Skeletal muscle tissue (tissue), 4 donors: ENCODE results near the gene RAB15. TPM values are rescaled to one million over a fixed set of nuclear protein-coding genes. Genes with fewer than 3 reads are reported as not detected.

ENCODE experiments used
- H3K27ac ChIP-seq: one replicate; pipeline ENCODE4 v1.7.0; 2013; ENCODE audit warnings: mild to moderate bottlenecking, low read depth, low read length, inconsistent platforms
- H3K27me3 ChIP-seq, 3 donors: one replicate each; pipeline ENCODE4 v1.7.0; 2013; ENCODE audit warnings: low read length in 3 of 3; ENCODE audit not compliant: control insufficient read depth in 3 of 3, insufficient read depth in 3 of 3
- H3K36me3 ChIP-seq, 3 donors: one replicate each; pipeline ENCODE4 v1.7.0; 2013; ENCODE audit warnings: low read length in 3 of 3; ENCODE audit not compliant: control insufficient read depth in 3 of 3, insufficient read depth in 3 of 3
- H3K4me1 ChIP-seq, 3 donors: one replicate each; pipeline ENCODE4 v1.7.0; 2013; ENCODE audit warnings: low read length in 3 of 3, mild to moderate bottlenecking in 3 of 3; ENCODE audit not compliant: control insufficient read depth in 3 of 3, insufficient read depth in 3 of 3
- H3K4me3 ChIP-seq, 3 donors: one replicate each; pipeline ENCODE4 v1.7.0; 2013; ENCODE audit warnings: low read length in 3 of 3
- H3K9ac ChIP-seq, 3 donors: one replicate each; pipeline ENCODE4 v1.7.0; 2013; ENCODE audit warnings: low read length in 3 of 3, mild to moderate bottlenecking in 3 of 3, moderate library complexity in 2 of 3, low read depth in 1 of 3
- H3K9me3 ChIP-seq, 3 donors: one replicate each; pipeline ENCODE4 v1.7.0; 2013; ENCODE audit warnings: low read length in 3 of 3; ENCODE audit not compliant: control insufficient read depth in 3 of 3
- total RNA-seq: library from RNA; depleted of rRNA; stranded (reverse); fragments of >200 nt; gene quantifications from one replicate; pipeline ENCODE4 v1.2.3, GENCODE V29; 2014
- donor health status: Osteomylitis.

RAB15 gene
- total RNA-seq, 1 donor from 2014 or later: 8.4 TPM

DNA sequence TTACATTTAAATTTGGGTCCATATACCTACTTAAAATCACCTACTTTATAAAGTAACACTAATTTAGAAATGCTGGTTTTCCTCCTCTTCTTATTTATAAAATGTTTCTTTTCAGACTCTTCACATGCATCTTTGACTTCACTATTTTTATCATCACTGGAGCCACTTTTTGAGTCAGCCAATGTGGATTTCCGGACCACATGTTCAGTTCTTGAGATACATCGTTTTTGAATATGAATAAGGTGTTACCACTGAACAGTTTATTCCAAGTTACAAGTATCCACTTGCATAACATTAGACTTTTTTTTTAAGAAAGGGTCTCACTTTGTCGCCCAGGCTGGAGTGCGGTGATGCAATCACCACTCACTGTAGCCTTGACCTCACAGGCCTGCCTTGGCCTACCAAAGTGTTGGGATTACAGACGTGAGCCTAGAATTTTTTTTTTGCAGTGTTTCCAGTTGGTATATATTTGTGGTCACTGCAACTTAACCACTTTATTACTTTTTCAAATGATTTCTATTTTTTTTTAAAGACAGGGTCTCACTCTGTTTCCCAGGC lies 20.3 kb upstream of the RAB15 start:
- Histone ChIP-seq H3K9me3 (no peaks in the 10 kb centered on the region), H3K4me1 (peaks cover 2 to 19% (median 13%) of the 10 kb centered on the region in 3 donors), H3K27ac (no peak overlapping the region), H3K36me3 (no peaks in the 10 kb centered on the region), H3K27me3 (no peaks in the 10 kb centered on the region), H3K9ac (no peak overlapping the region), H3K4me3 (no peak overlapping the region)

DNA sequence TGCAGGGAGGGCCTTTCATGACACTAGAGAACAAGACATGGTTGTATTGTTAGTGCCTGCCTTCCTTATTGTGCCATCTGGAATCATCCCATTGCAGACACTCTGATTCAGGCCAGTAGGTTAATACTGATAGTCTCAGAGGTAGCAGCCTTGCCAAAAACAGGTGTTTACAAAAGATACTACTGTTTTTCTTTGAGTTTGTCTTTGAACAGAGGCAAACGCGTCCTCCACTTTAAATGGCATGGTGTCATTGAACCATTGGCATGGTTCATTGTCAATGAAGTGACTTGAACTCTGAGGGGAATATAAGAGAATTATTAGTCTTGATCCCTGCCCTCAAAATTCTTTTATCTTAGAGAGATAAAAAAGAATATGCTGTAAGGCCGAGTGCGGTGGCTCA lies 18.8 kb upstream of the RAB15 start:
- peaks cover 5 to 25% (median 21%) of the 10 kb centered on the region in 3 donors for H3K4me1 ChIP-seq
- no peak overlapping the region for H3K4me3 ChIP-seq
- H3K36me3 ChIP-seq: no peaks in the 10 kb centered on the region
- no peak overlapping the region for H3K27ac ChIP-seq
- H3K9me3 ChIP-seq: no peaks in the 10 kb centered on the region
- no peaks in the 10 kb centered on the region for H3K27me3 ChIP-seq
- H3K9ac ChIP-seq: no peak overlapping the region

DNA sequence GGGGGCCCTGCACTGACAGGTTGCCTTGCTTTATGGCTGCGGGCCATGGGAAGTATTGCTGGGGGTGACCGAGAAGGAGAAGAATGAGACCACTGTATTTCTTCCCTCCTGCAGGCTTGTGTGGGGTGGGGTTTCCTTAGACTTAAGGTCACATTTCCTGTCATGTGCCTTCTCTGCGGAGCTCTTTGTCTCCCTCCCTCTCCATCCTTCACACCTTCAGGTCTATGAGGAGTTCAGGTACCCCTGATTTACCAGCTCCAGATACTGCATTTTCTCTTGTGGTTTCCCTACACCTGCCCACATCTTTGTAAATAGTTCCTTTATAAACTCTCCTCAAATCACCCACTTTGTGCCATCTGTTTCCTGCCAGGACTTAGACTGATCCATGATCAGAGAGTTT lies 18.2 kb upstream of the RAB15 start:
- Histone ChIP-seq H3K4me1 (peaks cover 5 to 27% (median 21%) of the 10 kb centered on the region in 3 donors), H3K9ac (no peak overlapping the region), H3K27me3 (no peaks in the 10 kb centered on the region), H3K4me3 (no peak overlapping the region), H3K9me3 (no peaks in the 10 kb centered on the region), H3K36me3 (no peaks in the 10 kb centered on the region), H3K27ac (no peak overlapping the region)

DNA sequence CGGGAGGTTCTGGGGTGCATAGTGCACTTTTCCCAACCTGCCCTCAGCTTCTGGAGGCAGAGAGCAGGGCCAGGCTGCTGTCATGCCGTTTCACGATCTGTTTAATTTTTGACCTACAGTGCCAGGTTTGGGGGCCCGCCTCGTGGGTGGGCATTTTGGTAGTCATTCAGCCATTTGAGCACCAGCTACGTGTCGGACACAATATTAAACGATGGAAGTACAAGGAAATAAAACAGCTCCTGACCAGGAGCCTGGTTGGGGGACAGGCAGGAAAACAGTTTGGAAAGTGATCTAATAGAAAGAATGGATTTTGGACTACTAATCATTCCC lies 15.3 kb upstream of the RAB15 start:
- H3K9ac ChIP-seq: peak overlapping the region; percentile 86 to 98 (median 98)
- H3K4me3 ChIP-seq: peak overlapping the region; percentile 95 to 99 (median 97)
- H3K27me3 ChIP-seq: no peaks in the 10 kb centered on the region
- peak overlapping the region; percentile 81 for H3K27ac ChIP-seq
- H3K36me3 ChIP-seq: no peaks in the 10 kb centered on the region
- H3K4me1 ChIP-seq: peaks cover 5 to 31% (median 25%) of the 10 kb centered on the region in 3 donors
- no peaks in the 10 kb centered on the region for H3K9me3 ChIP-seq

DNA sequence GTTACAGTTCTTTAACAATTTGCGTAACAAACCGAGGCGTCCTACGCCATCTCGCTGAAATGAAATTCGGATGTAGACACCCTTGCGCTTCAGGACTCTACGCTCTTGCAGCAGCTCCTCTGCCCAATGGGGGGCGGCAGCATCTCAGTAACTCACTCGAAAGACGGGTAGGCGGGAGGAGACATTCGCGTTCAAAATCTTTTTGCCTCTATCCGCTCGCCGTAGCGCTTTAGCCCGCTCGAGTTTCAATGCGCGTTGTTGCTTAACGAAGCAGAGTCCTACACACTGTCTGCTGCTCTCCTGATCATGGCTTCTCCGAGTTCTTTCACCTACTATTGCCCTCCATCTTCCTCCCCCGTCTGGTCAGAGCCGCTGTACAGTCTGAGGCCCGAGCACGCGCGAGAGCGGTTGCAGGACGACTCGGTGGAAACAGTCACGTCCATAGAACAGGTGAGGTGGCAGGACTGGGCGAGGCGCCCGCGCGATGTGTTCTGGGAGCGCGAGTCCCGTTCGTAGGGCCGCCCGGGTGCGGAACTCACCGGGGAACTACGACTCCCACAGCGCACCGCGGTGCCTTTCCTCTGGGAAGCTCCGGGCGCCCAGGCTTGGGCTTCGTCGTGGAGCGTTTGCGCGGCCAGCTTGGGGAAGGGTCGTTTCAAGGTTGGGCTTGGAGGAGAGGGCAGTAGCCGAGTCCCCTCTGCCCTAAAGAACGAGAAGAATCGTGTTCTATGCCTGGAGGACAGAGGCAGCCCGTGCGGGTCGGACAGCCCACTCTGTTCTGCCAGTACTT lies 14.7 kb upstream of the RAB15 start, which contains the start of gene FNTB:
TSS of gene FNTB (plus strand) at position 248 of the 790 bp plus-strand sequence. CDS start at position 307, 59 bp downstream.
- H3K4me1 ChIP-seq: peaks cover 5 to 31% (median 25%) of the 10 kb centered on the region in 3 donors
- H3K27ac ChIP-seq: peak within 1 kb of the TSS; percentile 81
- H3K9ac ChIP-seq: peak within 1 kb of the TSS; percentile 86 to 98 (median 98)
- H3K27me3 ChIP-seq: no peaks in the 10 kb centered on the region
- H3K4me3 ChIP-seq: peak within 1 kb of the TSS; percentile 95 to 99 (median 97)
- H3K36me3 ChIP-seq: no peaks in the 10 kb centered on the region
- H3K9me3 ChIP-seq: no peaks in the 10 kb centered on the region

DNA sequence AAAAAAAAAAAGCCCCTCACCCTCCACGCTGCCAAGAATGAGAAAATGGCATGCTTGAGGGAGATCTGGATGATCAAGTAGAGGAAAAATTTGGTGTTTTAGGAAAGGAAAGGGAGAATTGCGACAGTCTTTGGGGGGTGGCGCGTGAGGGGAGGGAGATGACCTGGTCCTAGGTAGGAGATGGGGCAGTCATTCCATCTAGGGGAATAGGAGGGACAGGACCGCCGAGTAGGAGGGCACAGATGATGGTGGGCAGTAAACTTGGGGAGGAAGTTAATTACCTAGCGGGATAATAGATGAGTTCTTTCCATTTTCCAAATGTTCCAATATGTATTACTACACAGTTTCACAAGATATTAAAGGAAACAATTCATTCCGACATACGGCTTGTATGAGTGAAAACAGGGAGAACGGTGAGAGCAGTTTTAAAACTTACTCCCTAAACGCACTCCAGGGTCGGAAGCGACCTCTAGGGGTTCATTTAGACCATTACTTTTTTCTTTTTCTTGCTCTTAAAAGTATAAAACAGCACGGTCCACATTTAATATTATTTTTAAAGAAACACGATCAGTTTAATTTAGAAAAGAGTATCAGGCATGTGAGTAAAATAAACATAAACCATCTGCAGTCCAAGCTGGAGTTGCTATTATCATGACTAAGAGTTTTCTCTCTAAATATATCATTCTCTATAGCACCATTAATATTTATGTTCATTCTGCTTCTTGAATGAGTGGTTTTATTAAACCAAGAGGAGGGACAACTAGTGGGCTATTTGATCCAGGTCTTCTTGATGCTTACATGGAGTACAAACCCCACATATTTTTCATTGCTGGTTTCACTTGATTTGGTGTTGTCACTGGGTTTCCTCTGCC lies 11.5 kb upstream of the RAB15 start:
- Histone ChIP-seq H3K9me3 (no peaks in the 10 kb centered on the region), H3K27me3 (no peaks in the 10 kb centered on the region), H3K4me3 (peak overlapping the region; percentile 22 to 64 (median 61)), H3K4me1 (peaks cover 7 to 28% (median 28%) of the 10 kb centered on the region in 3 donors), H3K9ac (peak overlapping the region in 1 of 3 donors; percentile 32), H3K27ac (no peak overlapping the region), H3K36me3 (no peaks in the 10 kb centered on the region)

DNA sequence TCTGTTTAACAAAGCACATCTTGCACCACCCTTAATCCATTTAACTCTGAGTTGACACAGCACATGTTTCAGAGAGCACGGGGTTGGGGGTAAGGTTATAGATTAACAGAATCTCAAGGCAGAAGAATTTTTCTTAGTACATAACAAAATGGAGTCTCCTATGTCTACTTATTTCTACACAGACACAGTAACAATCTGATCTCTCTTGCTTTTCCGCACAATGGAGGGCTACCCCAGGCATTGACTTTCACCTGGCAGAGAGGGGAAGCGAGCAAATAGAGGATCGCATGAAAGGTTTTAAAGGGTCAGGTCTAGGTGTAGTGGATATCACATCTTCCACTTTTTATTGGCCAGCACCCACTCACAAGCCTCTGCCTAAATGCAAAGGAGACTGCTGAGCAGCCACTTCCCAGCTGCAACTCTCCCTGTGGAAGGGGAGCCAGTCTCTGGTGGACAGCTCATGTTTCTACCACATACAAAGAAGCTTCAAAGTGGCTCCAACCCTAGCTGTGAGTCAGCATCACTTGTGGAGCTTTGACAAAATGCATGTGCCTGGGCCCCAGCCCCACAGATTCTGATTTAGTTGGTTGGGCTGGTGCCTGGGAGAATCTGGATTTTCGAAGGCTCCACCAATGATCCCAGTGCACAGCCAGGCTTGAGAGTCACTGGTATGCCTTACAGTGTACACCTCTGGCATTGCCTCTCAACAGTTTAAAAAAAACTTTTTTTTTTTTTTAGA lies 7.4 kb upstream of the RAB15 start:
- Histone ChIP-seq H3K27ac (no peak overlapping the region), H3K36me3 (no peaks in the 10 kb centered on the region), H3K4me1 (peaks cover 3 to 9% (median 8%) of the 10 kb centered on the region in 3 donors), H3K9me3 (no peaks in the 10 kb centered on the region), H3K4me3 (no peak overlapping the region), H3K27me3 (no peaks in the 10 kb centered on the region), H3K9ac (no peak overlapping the region)

DNA sequence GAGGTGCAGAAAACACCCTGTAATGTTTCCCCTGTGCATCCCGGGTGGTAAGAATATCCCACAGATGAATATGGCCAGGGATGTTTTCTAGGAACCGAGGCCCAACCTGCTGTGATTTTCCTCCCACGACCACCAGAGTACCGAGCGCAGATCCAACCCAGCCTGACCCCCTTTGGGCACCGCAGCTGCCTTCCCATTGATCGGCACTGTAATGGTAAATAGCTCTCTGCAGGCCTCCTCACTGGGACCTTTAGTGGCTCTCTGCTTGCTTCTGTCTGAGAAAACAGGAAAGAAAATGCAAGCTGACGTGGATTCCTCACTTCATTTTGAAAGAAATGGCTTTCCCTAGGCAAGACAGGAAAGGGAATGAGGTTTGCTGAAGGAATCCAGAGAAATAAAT lies 2.4 kb upstream of the RAB15 start:
- Histone ChIP-seq H3K9me3 (no peaks in the 10 kb centered on the region), H3K4me3 (no peak overlapping the region), H3K36me3 (no peaks in the 10 kb centered on the region), H3K9ac (no peak overlapping the region), H3K27me3 (no peaks in the 10 kb centered on the region), H3K4me1 (peaks cover 14 to 27% (median 14%) of the 10 kb centered on the region in 3 donors), H3K27ac (no peak overlapping the region)

DNA sequence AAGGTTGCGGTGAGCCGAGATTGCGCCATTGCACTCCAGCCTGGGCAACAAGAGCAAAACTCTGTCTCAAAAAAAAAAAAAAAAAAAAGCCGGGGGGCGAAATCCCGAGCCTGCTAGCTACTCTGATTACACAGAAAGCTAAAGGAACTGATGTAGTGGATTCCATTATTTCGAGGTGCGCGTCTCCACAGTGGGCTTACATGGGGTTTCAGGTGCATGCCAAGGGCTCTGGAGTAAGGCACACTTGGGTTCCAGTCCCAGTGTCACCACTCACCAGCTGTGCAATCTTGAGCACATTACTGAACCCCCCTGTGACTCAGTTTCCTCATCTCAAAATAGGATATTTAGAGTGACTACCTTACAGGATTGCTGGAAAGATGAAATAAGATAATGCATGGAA lies 1.7 kb upstream of the RAB15 start:
- no peaks in the 10 kb centered on the region for H3K27me3 ChIP-seq
- no peak overlapping the region for H3K27ac ChIP-seq
- H3K4me1 ChIP-seq: peaks cover 12 to 26% (median 13%) of the 10 kb centered on the region in 3 donors
- no peak overlapping the region for H3K9ac ChIP-seq
- no peak overlapping the region for H3K4me3 ChIP-seq
- H3K9me3 ChIP-seq: no peaks in the 10 kb centered on the region
- no peaks in the 10 kb centered on the region for H3K36me3 ChIP-seq
